Epithelial cell of esophagus (primary cell): ENCODE measurements around the gene TLR8.
A peak's percentile ranks its signal among the peaks of the same experiment; 100 is the strongest.

Experiments
- DNase-seq: peaks from one replicate; pipeline ENCODE4 v3.0.0; 2010; ENCODE audit warnings: low read depth
- H3K4me3 ChIP-seq: 2 replicates; pipeline ENCODE4 v1.5.1; 2011; ENCODE audit warnings: mild to moderate bottlenecking, low read length, control low read depth
- TF ChIP-seq, protein P1 (sequence below): IDR thresholded peaks from 2 replicates; pipeline ENCODE4 v1.5.1; 2011; ENCODE audit warnings: low read depth, mild to moderate bottlenecking, low read length, control low read depth, inconsistent platforms; ENCODE audit not compliant: insufficient read depth; ENCODE audit errors: missing control alignments

Gene TLR8

DNA sequence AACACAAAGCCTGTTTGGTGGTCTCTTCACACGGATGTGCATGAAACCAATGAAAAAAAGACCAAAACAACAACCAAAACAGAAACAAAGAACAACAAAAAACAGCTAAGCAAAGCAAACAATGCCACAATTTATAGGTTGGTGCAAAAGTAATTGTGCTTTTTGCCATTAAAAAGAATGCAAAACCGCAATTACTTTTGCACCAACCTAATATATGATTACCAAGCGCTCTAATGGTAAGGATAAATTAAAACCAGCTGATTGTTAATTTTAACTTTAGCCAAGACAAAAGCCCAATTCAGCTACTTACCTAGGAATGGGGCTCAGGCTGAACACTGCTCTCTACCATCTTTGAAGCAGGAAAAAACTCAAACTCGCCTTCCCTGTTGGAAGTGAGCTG lies 39.1 kb downstream of the TLR8 start:
- H3K4me3 ChIP-seq: no peak overlapping the region
- TF ChIP-seq, protein P1, sequence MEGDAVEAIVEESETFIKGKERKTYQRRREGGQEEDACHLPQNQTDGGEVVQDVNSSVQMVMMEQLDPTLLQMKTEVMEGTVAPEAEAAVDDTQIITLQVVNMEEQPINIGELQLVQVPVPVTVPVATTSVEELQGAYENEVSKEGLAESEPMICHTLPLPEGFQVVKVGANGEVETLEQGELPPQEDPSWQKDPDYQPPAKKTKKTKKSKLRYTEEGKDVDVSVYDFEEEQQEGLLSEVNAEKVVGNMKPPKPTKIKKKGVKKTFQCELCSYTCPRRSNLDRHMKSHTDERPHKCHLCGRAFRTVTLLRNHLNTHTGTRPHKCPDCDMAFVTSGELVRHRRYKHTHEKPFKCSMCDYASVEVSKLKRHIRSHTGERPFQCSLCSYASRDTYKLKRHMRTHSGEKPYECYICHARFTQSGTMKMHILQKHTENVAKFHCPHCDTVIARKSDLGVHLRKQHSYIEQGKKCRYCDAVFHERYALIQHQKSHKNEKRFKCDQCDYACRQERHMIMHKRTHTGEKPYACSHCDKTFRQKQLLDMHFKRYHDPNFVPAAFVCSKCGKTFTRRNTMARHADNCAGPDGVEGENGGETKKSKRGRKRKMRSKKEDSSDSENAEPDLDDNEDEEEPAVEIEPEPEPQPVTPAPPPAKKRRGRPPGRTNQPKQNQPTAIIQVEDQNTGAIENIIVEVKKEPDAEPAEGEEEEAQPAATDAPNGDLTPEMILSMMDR: no peak
- DNase-seq: no peak

DNA sequence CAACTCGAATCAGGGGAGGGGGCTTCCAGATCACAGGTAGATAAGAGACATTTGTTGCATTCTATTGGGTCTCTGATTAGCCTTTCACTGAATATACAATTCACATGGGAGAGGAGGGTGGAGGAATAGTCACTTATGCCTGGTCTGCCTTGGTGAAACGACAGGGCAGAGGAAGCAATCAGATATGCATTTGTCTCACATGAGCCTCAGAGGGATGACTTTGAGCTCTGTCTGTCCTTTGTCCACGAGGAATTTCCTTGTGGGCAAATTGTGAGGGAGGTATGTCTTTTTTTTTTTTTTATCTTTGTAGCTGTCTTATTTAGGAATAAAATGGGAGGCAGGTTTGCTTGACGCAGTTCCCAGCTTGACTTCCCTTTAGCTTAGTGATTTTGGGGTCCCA lies 40.0 kb downstream of the TLR8 start:
- H3K4me3 ChIP-seq: no peak overlapping the region
- TF ChIP-seq, protein P1: no peak
- no peak for DNase-seq

DNA sequence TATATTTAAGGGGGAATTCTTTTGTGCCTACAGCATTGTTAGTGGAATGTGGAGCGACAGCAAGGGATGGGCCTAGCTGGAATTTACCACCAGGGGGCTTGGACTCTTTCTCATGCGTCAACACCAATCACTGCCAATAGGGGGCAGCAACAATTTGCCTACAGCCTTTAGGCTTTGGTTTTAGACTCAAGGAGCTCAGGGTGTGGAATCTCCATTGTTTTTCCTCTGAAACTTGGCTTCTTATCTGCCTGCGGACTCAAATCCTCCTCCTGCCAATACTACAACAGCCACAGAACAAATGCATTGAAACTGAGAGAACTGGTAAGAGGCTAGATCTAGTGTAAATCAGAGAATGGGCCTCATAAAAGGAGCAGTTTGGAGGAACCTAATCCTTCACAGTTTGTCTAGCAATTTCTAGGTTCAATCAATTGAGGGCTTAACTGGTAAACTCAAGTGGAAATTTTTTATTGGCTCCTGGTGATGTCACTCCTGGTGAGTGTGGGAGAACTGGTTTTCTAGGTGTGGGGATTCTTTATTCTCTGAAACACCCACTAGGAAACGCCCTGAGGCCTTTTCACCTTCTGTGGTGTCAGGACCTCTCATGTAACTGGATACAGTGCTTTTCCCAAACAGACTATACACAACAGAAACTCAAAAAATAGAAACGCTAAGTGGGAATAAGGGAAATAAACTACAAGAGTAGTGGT lies 40.6 kb downstream of the TLR8 start:
- no peak overlapping the region for H3K4me3 ChIP-seq
- DNase-seq: peak; percentile 90
- TF ChIP-seq, protein P1: peak; percentile 94

DNA sequence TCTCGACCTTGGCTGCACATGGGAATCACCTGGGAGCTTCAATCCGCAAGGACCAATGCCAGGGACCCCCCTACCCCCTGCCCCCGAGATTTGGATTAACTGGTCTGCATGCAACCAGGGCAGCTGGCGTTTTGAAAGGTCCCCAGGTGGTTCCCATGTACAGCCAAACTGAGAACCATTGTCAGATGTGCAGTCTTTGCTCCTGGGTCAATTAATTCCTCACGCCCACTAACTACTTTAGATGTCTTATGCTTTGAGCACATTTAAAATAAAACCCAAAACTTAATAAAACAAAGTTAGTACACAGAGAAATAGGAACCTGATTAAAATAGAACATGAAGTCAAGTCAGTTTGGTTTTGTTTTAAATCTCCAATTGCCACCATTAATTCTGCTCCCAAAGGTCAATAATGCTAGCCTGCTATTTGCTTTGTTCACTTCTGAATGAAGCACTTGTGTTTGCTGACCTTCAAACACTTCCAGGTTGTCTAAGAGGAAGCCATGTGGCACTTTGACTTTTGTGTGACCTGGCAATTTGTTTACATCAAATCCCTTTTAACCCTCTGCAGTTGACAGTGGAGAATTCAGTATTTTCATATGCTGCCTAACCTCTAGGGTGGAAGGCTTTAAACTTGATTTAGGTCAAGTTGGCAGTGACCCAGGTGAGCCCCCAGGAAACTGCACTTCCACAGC lies 41.3 kb downstream of the TLR8 start:
- DNase-seq: no peak
- TF ChIP-seq, protein P1: no peak
- H3K4me3 ChIP-seq: no peak overlapping the region

DNA sequence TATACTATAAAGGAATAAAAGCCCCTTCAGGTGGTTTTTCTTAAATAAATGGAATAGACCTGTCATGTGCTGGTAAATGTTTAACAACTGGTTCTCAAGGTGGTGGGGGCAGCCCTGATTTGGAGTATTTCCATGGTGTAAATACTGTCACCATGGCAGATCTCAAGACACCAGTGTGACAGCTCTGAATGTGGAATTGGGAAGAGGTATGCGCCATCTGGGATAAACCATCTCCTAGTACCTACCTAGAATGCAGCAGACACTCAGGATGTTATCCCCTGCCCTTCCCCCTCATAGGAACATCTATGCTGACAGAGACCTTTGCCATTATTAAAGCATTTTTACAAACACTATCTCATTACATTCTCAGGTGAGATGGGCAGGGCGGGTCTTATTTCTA lies 42.1 kb downstream of the TLR8 start:
- TF ChIP-seq, protein P1: no peak
- H3K4me3 ChIP-seq: no peak overlapping the region
- DNase-seq: no peak

GRCh38 chrX:12949205-12949926 lies 42.9 kb downstream of the TLR8 start:
- no peak for DNase-seq

More at GRCh38 chrX:12949205-12949926, 42.9 kb downstream of the TLR8 start:
- TF ChIP-seq, protein P1: no peak
- H3K4me3 ChIP-seq: no peak overlapping the region
